HepG2 (cell line): ENCODE data around the gene TRIM15. TPM values are rescaled to one million over a fixed set of nuclear protein-coding genes. Genes with fewer than 3 reads are reported as not detected.
A peak's percentile ranks its signal among the peaks of the same experiment; 100 is the strongest.

Experiments
- GATAD2A ChIP-seq: IDR thresholded peaks from 2 replicates; pipeline ENCODE4 v1.6.1; 2016
- HES4 ChIP-seq: sonication (generic); formaldehyde crosslinking; IDR thresholded peaks from 2 replicates; pipeline ENCODE4 v1.9.0; 2021; ENCODE audit warnings: mild to moderate bottlenecking, missing genetic modification reagents, borderline replicate concordance
- HMGA1 ChIP-seq: sonication (generic); formaldehyde crosslinking; conservative IDR thresholded peaks from 2 replicates; pipeline ENCODE4 v1.4.0; 2020; ENCODE audit warnings: missing genetic modification reagents
- KDM2A ChIP-seq: sonication (generic); formaldehyde crosslinking; IDR thresholded peaks from 2 replicates; pipeline ENCODE4 v1.4.0; 2020; ENCODE audit warnings: low read depth, missing genetic modification reagents, borderline replicate concordance
- KDM3A ChIP-seq: IDR thresholded peaks from 2 replicates; pipeline ENCODE4 v1.6.1; 2018; ENCODE audit warnings: low read depth, missing compliant biosample characterization
- KMT2B ChIP-seq: IDR thresholded peaks from 2 replicates; pipeline ENCODE4 v1.6.1; 2016; ENCODE audit warnings: missing genetic modification reagents, missing compliant biosample characterization
- MYNN ChIP-seq: sonication (generic); formaldehyde crosslinking; IDR thresholded peaks from 2 replicates; pipeline ENCODE4 v1.4.0; 2020; ENCODE audit warnings: mild to moderate bottlenecking, low read depth, missing genetic modification reagents
- NCOA5 ChIP-seq: sonication (generic); formaldehyde crosslinking; IDR thresholded peaks from 2 replicates; pipeline ENCODE4 v1.4.0; 2020; ENCODE audit warnings: missing genetic modification reagents
- NFYB ChIP-seq: sonication (generic); formaldehyde crosslinking; IDR thresholded peaks from 2 replicates; pipeline ENCODE4 v1.4.0; 2020; ENCODE audit warnings: missing genetic modification reagents
- NR1H2 ChIP-seq: sonication (generic); formaldehyde crosslinking; IDR thresholded peaks from 2 replicates; pipeline ENCODE4 v1.8.1; 2022; ENCODE audit warnings: low read depth, missing genetic modification reagents, borderline replicate concordance
- NR2F6 ChIP-seq, 2 experiments: IDR thresholded peaks; 2 replicates each; pipeline ENCODE4 v1.6.1; 2016; ENCODE audit warnings: antibody characterized with exemption in 1 of 2, mild to moderate bottlenecking in 1 of 2
- RFX1 ChIP-seq: fragments of 450-650 bp; IDR thresholded peaks from 2 replicates; pipeline ENCODE4 v1.6.1; 2017
- SATB2 ChIP-seq: sonication (generic); formaldehyde crosslinking; IDR thresholded peaks from 2 replicates; pipeline ENCODE4 v1.5.0; 2020; ENCODE audit warnings: missing genetic modification reagents
- SIX1 ChIP-seq: sonication (generic); formaldehyde crosslinking; IDR thresholded peaks from 2 replicates; pipeline ENCODE4 v1.4.0; 2020; ENCODE audit warnings: missing genetic modification reagents, borderline replicate concordance
- SMAD9 ChIP-seq: sonication (generic); formaldehyde crosslinking; IDR thresholded peaks from 2 replicates; pipeline ENCODE4 v1.5.1; 2020; ENCODE audit warnings: mild to moderate bottlenecking, missing genetic modification reagents
- SP1 ChIP-seq, 2 experiments: fragments of 450-650 bp in 1 of 2; sonication (generic) in 1 of 2; formaldehyde crosslinking in 1 of 2; IDR thresholded peaks; 2 replicates each; pipeline versions ENCODE4 v1.4.0 to v1.6.1; 2016 to 2020; ENCODE audit warnings: missing genetic modification reagents in 1 of 2
- TMF1 ChIP-seq: sonication (generic); formaldehyde crosslinking; IDR thresholded peaks from 2 replicates; pipeline ENCODE4 v1.8.1; 2022; ENCODE audit warnings: low read depth, missing genetic modification reagents
- U2AF2 ChIP-seq: fragments of 200-400 bp; formaldehyde crosslinking; IDR thresholded peaks from 2 replicates; pipeline ENCODE4 v1.6.1; 2017; ENCODE audit warnings: low read depth, mild to moderate bottlenecking, low read length
- ZFP37 ChIP-seq: sonication (generic); formaldehyde crosslinking; IDR thresholded peaks from 2 replicates; pipeline ENCODE4 v1.4.0; 2020; ENCODE audit warnings: missing genetic modification reagents, borderline replicate concordance
- ZFYVE20 ChIP-seq: sonication (generic); formaldehyde crosslinking; IDR thresholded peaks from 2 replicates; pipeline ENCODE4 v1.8.0; 2023; ENCODE audit warnings: low read depth, mild to moderate bottlenecking, moderate library complexity, missing genetic modification reagents, borderline replicate concordance
- ZNF24 ChIP-seq: fragments of 450-650 bp; IDR thresholded peaks from 2 replicates; pipeline ENCODE4 v1.6.1; 2017; ENCODE audit warnings: antibody characterized with exemption, mild to moderate bottlenecking
- ZNF30 ChIP-seq: sonication (generic); formaldehyde crosslinking; IDR thresholded peaks from 2 replicates; pipeline ENCODE4 v1.5.0; 2020; ENCODE audit warnings: mild to moderate bottlenecking, missing genetic modification reagents
- ZNF343 ChIP-seq: sonication (generic); formaldehyde crosslinking; IDR thresholded peaks from 2 replicates; pipeline ENCODE4 v1.4.0; 2020; ENCODE audit warnings: mild to moderate bottlenecking, missing genetic modification reagents
- polyA plus RNA-seq, 8 experiments: library from polyadenylated mRNA; depleted of rRNA in 3 of 8; stranded (reverse) in 7 of 8; unstranded in 1 of 8; fragments of >200 nt; fragmentation: Illumina TruSeq in 4 of 8; extraction: Trizol in 4 of 8; gene quantifications; 2 replicates each; pipeline versions ENCODE4 v1.2.1 to v1.2.3, GENCODE V29; 2011 to 2016; ENCODE audit warnings: low read depth in 4 of 8, missing spikeins in 1 of 8, mixed read lengths in 1 of 8; ENCODE audit not compliant: insufficient read depth in 1 of 8
- total RNA-seq, 5 experiments: library from RNA; depleted of rRNA; stranded (reverse); fragments of >200 nt; fragmentation: Illumina TruSeq; extraction: Trizol; gene quantifications; 2 replicates each; pipeline ENCODE4 v1.2.3, GENCODE V29; 2016; ENCODE audit warnings: low read depth in 1 of 5
- TF ChIP-seq, protein P1 (sequence below): sonication (generic); formaldehyde crosslinking; IDR thresholded peaks from 2 replicates; pipeline ENCODE4 v1.4.0; 2020; ENCODE audit warnings: mild to moderate bottlenecking, missing genetic modification reagents
- TF ChIP-seq, protein P2 (sequence below): sonication (generic); formaldehyde crosslinking; IDR thresholded peaks from 2 replicates; pipeline ENCODE4 v1.8.0; 2022; ENCODE audit warnings: missing genetic modification reagents, low read depth, mild to moderate bottlenecking, borderline replicate concordance
- TF ChIP-seq, protein P3 (sequence below): IDR thresholded peaks from 2 replicates; pipeline ENCODE4 v1.6.1; 2012; ENCODE audit warnings: low read depth, low read length, improper control_type of control experiment
- TF ChIP-seq, protein P4 (sequence below): IDR thresholded peaks from 2 replicates; pipeline ENCODE4 v1.6.1; 2016; ENCODE audit warnings: missing compliant biosample characterization, missing genetic modification reagents, borderline replicate concordance
- TF ChIP-seq, protein P5 (sequence below): IDR thresholded peaks from 2 replicates; pipeline ENCODE4 v1.6.1; 2016; ENCODE audit warnings: low read depth, borderline replicate concordance

Gene TRIM15
- total and polyA plus RNA-seq, 2 of the 13 experiments (the other 11 are each of a cell fraction or from before 2014, with no cell fraction given) = 35.1 to 38.2 TPM

DNA sequence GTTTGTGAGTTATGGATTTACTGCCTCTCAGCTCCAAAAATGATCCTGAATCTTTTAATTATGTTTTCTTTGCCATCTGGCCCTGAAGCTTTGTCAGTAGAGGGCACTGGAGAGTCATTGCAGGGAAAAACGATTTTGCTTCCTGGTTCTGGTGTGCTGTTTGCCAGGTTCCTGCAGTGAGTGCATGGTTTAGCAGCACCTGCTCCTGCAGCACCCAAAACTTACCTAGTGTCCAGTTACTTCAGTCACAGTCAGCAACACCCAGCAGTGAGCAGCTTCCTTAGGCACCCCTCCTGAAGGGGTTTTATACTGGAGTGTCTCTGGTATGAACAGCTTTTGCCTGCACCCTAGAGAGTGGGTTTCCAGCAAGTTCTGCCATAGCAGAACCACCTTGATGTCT is 55.9 kb downstream of the TRIM15 start (continued):
- TF ChIP-seq, protein P1, sequence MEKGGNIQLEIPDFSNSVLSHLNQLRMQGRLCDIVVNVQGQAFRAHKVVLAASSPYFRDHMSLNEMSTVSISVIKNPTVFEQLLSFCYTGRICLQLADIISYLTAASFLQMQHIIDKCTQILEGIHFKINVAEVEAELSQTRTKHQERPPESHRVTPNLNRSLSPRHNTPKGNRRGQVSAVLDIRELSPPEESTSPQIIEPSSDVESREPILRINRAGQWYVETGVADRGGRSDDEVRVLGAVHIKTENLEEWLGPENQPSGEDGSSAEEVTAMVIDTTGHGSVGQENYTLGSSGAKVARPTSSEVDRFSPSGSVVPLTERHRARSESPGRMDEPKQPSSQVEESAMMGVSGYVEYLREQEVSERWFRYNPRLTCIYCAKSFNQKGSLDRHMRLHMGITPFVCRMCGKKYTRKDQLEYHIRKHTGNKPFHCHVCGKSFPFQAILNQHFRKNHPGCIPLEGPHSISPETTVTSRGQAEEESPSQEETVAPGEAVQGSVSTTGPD (CRISPR knock-in tag) = no peak
- TF ChIP-seq ZNF24 (no peak), HES4 (CRISPR knock-in tag) (no peak), U2AF2 (no peak), HMGA1 (no peak), SP1 (IDR thresholded peaks at IDR 0.05) (no peak), SP1 (CRISPR knock-in tag; IDR thresholded peaks at IDR 0.05) (peak; percentile 53; the same call in 1 of the 2 replicates), ZFP37 (CRISPR knock-in tag) (no peak), SIX1 (peak; percentile 34; the same call in 1 of the 2 replicates), NFYB (CRISPR knock-in tag) (no peak), KMT2B (CRISPR knock-in tag) (peak; percentile 57; the same call in 1 of the 2 replicates), SMAD9 (CRISPR knock-in tag) (0 out of 2 replicates have a peak, but pooled peaks have one; percentile 12), ZNF343 (CRISPR knock-in tag) (no peak), SATB2 (CRISPR knock-in tag) (no peak), KDM2A (0 out of 2 replicates have a peak, but pooled peaks have one; percentile 21), NR1H2 (CRISPR knock-in tag) (0 out of 2 replicates have a peak, but pooled peaks have one; percentile 18), NCOA5 (CRISPR knock-in tag) (no peak), ZFYVE20 (CRISPR knock-in tag) (no peak), GATAD2A (peak; percentile 54), ZNF30 (CRISPR knock-in tag) (no peak), RFX1 (no peak), KDM3A (CRISPR knock-in tag) (0 out of 2 replicates have a peak, but pooled peaks have one; percentile 56), NR2F6 (IDR thresholded peaks at IDR 0.05) (no peak), NR2F6 (CRISPR knock-in tag; IDR thresholded peaks at IDR 0.05) (0 out of 2 replicates have a peak, but pooled peaks have one; percentile 27), MYNN (CRISPR knock-in tag) (peak; percentile 61; the same call in 1 of the 2 replicates), TMF1 (CRISPR knock-in tag) (no peak)
- TF ChIP-seq, protein P2, sequence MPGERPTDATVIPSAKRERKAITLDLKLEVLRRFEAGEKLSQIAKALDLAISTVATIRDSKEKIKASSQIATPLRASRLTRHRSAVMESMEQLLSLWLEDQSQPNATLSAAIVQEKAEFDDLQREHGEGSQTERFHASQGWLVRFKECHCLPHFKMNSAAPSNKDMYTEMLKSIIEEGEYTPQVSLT (CRISPR knock-in tag) = no peak
- TF ChIP-seq, protein P3, sequence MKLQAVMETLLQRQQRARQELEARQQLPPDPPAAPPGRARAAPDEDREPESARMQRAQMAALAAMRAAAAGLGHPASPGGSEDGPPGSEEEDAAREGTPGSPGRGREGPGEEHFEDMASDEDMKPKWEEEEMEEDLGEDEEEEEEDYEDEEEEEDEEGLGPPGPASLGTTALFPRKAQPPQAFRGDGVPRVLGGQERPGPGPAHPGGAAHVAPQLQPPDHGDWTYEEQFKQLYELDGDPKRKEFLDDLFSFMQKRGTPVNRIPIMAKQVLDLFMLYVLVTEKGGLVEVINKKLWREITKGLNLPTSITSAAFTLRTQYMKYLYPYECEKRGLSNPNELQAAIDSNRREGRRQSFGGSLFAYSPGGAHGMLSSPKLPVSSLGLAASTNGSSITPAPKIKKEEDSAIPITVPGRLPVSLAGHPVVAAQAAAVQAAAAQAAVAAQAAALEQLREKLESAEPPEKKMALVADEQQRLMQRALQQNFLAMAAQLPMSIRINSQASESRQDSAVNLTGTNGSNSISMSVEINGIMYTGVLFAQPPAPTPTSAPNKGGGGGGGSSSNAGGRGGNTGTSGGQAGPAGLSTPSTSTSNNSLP = peak; percentile 78
- TF ChIP-seq, protein P4, sequence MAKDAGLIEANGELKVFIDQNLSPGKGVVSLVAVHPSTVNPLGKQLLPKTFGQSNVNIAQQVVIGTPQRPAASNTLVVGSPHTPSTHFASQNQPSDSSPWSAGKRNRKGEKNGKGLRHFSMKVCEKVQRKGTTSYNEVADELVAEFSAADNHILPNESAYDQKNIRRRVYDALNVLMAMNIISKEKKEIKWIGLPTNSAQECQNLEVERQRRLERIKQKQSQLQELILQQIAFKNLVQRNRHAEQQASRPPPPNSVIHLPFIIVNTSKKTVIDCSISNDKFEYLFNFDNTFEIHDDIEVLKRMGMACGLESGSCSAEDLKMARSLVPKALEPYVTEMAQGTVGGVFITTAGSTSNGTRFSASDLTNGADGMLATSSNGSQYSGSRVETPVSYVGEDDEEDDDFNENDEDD = no peak
- TF ChIP-seq, protein P5, sequence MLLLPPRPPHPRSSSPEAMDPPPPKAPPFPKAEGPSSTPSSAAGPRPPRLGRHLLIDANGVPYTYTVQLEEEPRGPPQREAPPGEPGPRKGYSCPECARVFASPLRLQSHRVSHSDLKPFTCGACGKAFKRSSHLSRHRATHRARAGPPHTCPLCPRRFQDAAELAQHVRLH (CRISPR knock-in tag) = peak; percentile 49; the same call in 1 of the 2 replicates
